Lower leg skin (tissue), 3 donors: Measurements from ENCODE around the gene CSHL1.
"Not testable (repeated sequence)": the region's sequence is repeated elsewhere in the genome, so short reads cannot be mapped to it uniquely, and the experiment has no call there.

ENCODE experiments used
- CTCF ChIP-seq, 3 donors: fragments of 450-650 bp; IDR thresholded peaks; one replicate each; pipeline ENCODE4 v1.5.1; 2016; ENCODE audit warnings: antibody characterized with exemption in 3 of 3, mild to moderate bottlenecking in 3 of 3, moderate library complexity in 2 of 3
- POLR2A ChIP-seq, 2 donors: fragments of 450-650 bp; IDR thresholded peaks; one replicate each; pipeline ENCODE4 v1.6.1; 2016 to 2017; ENCODE audit warnings: antibody characterized with exemption in 2 of 2, mild to moderate bottlenecking in 1 of 2, moderate library complexity in 1 of 2

- not testable (repeated sequence) for TF ChIP-seq CTCF, POLR2A (IDR thresholded peaks at IDR 0.05)
These were observed 11.3 kb upstream of the CSHL1 start for GRCh38 chr17:63922402-63922801.
